Measurements from ENCODE around the gene FGFR1OP2. TPM values are rescaled to one million over a fixed set of nuclear protein-coding genes. Genes with fewer than 3 reads are reported as not detected.
"Not testable (repeated sequence)": the region's sequence is repeated elsewhere in the genome, so short reads cannot be mapped to it uniquely, and the experiment has no call there.

The FGFR1OP2 gene
- total RNA-seq, 1 donor from 2014 or later, result 55.8 TPM

- no peak for DNase-seq
These were observed 10.0 kb downstream of the FGFR1OP2 start for GRCh38 chr12:26948309-26948708.

GRCh38 chr12:26953447-26953846 is 15.2 kb downstream of the FGFR1OP2 start:
- no peak for DNase-seq

- no peak for DNase-seq
These were observed 15.8 kb downstream of the FGFR1OP2 start for GRCh38 chr12:26954027-26954426.

GRCh38 chr12:26961391-26961790 is 23.1 kb downstream of the FGFR1OP2 start:
- not testable (repeated sequence) for DNase-seq

GRCh38 chr12:26961803-26962202 is 23.5 kb downstream of the FGFR1OP2 start:
- DNase-seq, result no peak

GRCh38 chr12:26963413-26963812 is 25.1 kb downstream of the FGFR1OP2 start:
- DNase-seq, result no peak

- no peak for DNase-seq
These were observed 28.6 kb downstream of the FGFR1OP2 start for GRCh38 chr12:26966842-26967241.

- DNase-seq, result no peak
These were observed 31.9 kb downstream of the FGFR1OP2 start for GRCh38 chr12:26970136-26970535.

GRCh38 chr12:26971963-26972362 is 33.7 kb downstream of the FGFR1OP2 start:
- no peak for DNase-seq

GRCh38 chr12:26976687-26977086 is 38.4 kb downstream of the FGFR1OP2 start:
- DNase-seq, result no peak

- DNase-seq, result no peak
These were observed 40.5 kb downstream of the FGFR1OP2 start for GRCh38 chr12:26978801-26979200.

- no peak for DNase-seq
These were observed 41.5 kb downstream of the FGFR1OP2 start for GRCh38 chr12:26979733-26980132.

GRCh38 chr12:26982866-26983265 is 44.6 kb downstream of the FGFR1OP2 start:
- no peak for DNase-seq

- no peak for DNase-seq
These were observed 49.6 kb downstream of the FGFR1OP2 start for GRCh38 chr12:26987634-26988424.

GRCh38 chr12:26988703-26989102 is 50.4 kb downstream of the FGFR1OP2 start:
- no peak for DNase-seq

- DNase-seq, result no peak
These were observed 51.6 kb downstream of the FGFR1OP2 start for GRCh38 chr12:26989873-26990272.

- no peak for DNase-seq
These were observed 53.6 kb downstream of the FGFR1OP2 start for GRCh38 chr12:26991826-26992225.

- no peak for DNase-seq
These were observed 55.8 kb downstream of the FGFR1OP2 start for GRCh38 chr12:26994109-26994508.

- DNase-seq, result no peak
These were observed 57.4 kb downstream of the FGFR1OP2 start for GRCh38 chr12:26995706-26996105.

- no peak for DNase-seq
These were observed 58.7 kb downstream of the FGFR1OP2 start for GRCh38 chr12:26997003-26997402.

GRCh38 chr12:27000961-27001360 is 62.7 kb downstream of the FGFR1OP2 start:
- no peak for DNase-seq

- DNase-seq, result no peak
These were observed 63.4 kb downstream of the FGFR1OP2 start for GRCh38 chr12:27001663-27002062.

GRCh38 chr12:27002141-27002540 is 63.9 kb downstream of the FGFR1OP2 start:
- DNase-seq, result no peak

Data from skin of body (tissue), 2 donors.